H1 (cell line): ENCODE data around the gene UQCRQ. TPM values are rescaled to one million over a fixed set of nuclear protein-coding genes. Genes with fewer than 3 reads are reported as not detected.

Experiments
- ASH2L ChIP-seq: fragments of 200-600, 300-600 bp; sonication (generic); IDR thresholded peaks from one replicate; pipeline ENCODE4 v1.7.1; 2017; ENCODE audit warnings: low read length
- EZH2 ChIP-seq: fragments of 200-600 bp; sonication (generic); IDR thresholded peaks from 2 replicates; pipeline ENCODE4 v1.7.1; 2012; ENCODE audit warnings: low read depth, mild to moderate bottlenecking, moderate library complexity, low read length, inconsistent platforms; ENCODE audit not compliant: severe bottlenecking
- MAFK ChIP-seq: IDR thresholded peaks from 2 replicates; pipeline ENCODE4 v1.6.1; 2012; ENCODE audit warnings: low read depth, mild to moderate bottlenecking, improper control_type of control experiment, low read length
- NRF1 ChIP-seq: IDR thresholded peaks from 2 replicates; pipeline ENCODE4 v1.6.1; 2011; ENCODE audit warnings: mild to moderate bottlenecking, low read depth, low read length, improper control_type of control experiment
- POLR2AphosphoS5 ChIP-seq: IDR thresholded peaks from 2 replicates; pipeline ENCODE4 v1.6.1; 2011; ENCODE audit warnings: low read depth, low read length
- USF2 ChIP-seq: IDR thresholded peaks from 2 replicates; pipeline ENCODE4 v1.6.1; 2011; ENCODE audit warnings: low read length, improper control_type of control experiment
- polyA plus RNA-seq, 7 experiments: library from polyadenylated mRNA; depleted of rRNA in 3 of 7; stranded (reverse) in 5 of 7; unstranded in 2 of 7; fragments of >200 nt in 5 of 7; fragments of 200-250 nt in 2 of 7; gene quantifications; 1 replicate in 5 of 7; 2 replicates in 1 of 7; 4 replicates in 1 of 7; pipeline versions ENCODE4 v1.2.1 to v1.2.3, GENCODE V29; 2011 to 2013; ENCODE audit warnings: missing spikeins in 2 of 7, mixed read lengths in 2 of 7
- total RNA-seq: library from RNA; stranded (reverse); fragmentation: NEBNext Ultra II Directional; extraction: Animal tissue kit (Norgen Biotek cat#: 25700); gene quantifications from 2 replicates; pipeline ENCODE4 v1.2.1, GENCODE V29; 2021
- TF ChIP-seq, protein P1 (sequence below): IDR thresholded peaks from 2 replicates; pipeline ENCODE4 v1.6.1; 2012; ENCODE audit warnings: inconsistent platforms

The UQCRQ gene
- total and polyA plus RNA-seq, 2 of the 8 experiments (the other 6 are each of a cell fraction or from before 2014, with no cell fraction given), result 177 to 293 TPM

DNA sequence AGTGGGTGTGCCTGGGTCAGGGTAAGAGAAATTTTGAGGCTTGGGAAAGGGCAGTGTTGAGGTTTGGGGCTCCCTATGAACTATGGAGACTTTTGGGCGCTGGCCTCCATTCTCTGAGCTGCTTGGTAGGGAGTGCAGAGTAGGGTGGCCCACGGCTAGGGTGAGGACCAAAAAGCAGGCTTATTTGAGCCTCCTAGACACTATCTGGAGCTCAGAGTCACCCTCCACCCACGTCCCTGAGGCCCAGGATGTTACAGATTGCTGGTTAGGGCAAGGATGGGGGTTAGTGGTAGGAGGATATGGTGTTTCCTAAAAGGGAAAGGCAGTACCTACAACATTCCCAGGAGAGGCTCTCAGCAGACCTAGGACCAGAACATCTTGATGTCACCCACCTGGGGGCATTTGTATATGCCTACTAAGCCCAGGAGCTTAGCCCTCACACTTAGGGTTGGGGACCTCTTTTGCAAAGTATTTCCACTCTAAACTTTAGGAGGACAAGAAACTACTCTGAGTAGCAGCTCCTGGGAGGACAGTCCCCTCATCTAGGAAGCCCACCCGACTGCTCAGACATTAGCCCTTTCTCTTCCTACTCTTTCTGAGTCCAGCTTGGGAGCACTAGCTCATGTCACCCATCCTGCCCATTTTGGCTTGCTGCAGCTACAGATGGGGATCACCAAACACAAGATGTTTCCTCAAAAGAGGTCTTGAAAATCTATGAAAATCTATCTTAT lies 38.3 kb upstream of the UQCRQ start (continued):
- no peak for TF ChIP-seq USF2
- TF ChIP-seq MAFK, result no peak
- no peak for TF ChIP-seq NRF1
- no peak for TF ChIP-seq EZH2
- TF ChIP-seq ASH2L, result no peak
- no peak for TF ChIP-seq POLR2AphosphoS5
- TF ChIP-seq, protein P1, sequence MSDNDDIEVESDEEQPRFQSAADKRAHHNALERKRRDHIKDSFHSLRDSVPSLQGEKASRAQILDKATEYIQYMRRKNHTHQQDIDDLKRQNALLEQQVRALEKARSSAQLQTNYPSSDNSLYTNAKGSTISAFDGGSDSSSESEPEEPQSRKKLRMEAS, result no peak
- TF ChIP-seq, all 59 proteins: peak for 0
